Left colon (tissue), 2 donors: ENCODE measurements around the gene GBP6. TPM values are rescaled to one million over a fixed set of nuclear protein-coding genes. Genes with fewer than 3 reads are reported as not detected.
"Not testable (repeated sequence)": the region's sequence is repeated elsewhere in the genome, so short reads cannot be mapped to it uniquely, and the experiment has no call there.

Source experiments
- ATAC-seq: fragments of 200-7000 bp; cut with Tn5 transposase; one replicate; pipeline ENCODE4 v1.9.1; 2020; ENCODE audit warnings: mild to moderate bottlenecking, moderate library complexity
- DNase-seq, 2 donors: peaks; one replicate each; pipeline ENCODE4 v3.0.0-alpha.2; 2020
- intact Hi-C, 2 donors: fragments of 100-400 bp; cut with DNase I in 1 of 2; cut with micrococcal nuclease in 1 of 2; formaldehyde crosslinking; loops; one replicate each; pipeline versions ENCODE4 v1.11.2 to v1.14.0; 2022; cut with DNase I, micrococcal nuclease
- total RNA-seq, 2 donors: library from RNA; stranded (reverse); fragmentation: NEBNext Ultra II Directional; extraction: Animal tissue kit (Norgen Biotek cat#: 25700); gene quantifications; one replicate each; pipeline ENCODE4 v1.2.1, GENCODE V29; 2021
- donor health status: DM: no; HTN: no; CAD: no.
- donor health status: DM: yes; HTN: yes; CAD: no.

Gene GBP6
- total RNA-seq, 2 donors from 2014 or later, result not detected

DNA sequence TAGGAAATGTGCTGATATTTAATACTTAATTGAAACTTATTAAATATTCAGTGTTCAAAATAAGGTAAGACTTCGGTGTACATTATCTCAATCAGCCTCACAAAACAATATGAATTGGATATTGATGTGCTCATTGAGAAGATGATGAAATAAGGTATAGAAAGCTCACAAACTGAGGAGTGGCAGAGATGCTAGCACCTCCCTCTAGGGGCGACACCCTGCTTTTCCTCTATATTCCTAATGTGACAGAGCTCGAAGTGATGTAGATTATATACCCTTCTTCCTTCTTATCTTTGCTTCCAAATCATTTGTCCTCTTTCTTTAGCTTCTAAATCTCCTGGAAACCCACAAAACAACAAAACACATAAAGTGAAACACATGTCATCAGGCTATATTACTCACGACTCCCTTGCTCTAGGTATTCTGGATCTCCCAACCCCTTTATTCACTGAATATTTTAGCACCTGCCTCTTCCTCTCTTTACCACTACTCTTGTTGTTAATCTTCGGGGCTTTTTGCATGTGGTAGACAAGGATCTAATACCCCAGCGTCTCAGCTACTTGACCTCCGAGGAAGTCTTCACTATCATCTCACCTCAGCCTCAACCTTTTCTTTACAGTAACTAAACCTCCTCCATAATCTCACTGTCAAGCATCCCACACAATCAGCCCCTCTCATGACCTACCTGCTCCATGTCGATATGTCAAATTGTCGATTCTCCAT, 70.4 kb downstream of the GBP6 start:
- intact Hi-C loops, DNase-seq, ATAC-seq: not testable (repeated sequence)

Other genes starting within 250 kb of the GBP6 start
- 10 to 100 TPM; 40.9 to 61.3 TPM for gene GBP2, start 237.9 kb upstream of the GBP6 start, total RNA-seq
- gene GBP7, start 188.1 kb upstream of the GBP6 start, total RNA-seq, result not detected
- 1 to 10 TPM; 3.9 to 5.4 TPM for gene GBP4, start 165.1 kb upstream of the GBP6 start, total RNA-seq
- gene GBP5, start 91.2 kb upstream of the GBP6 start, total RNA-seq, result 1 to 10 TPM; 2.2 to 2.7 TPM
- gene LRRC8B, start 160.8 kb downstream of the GBP6 start, total RNA-seq, result 10 to 100 TPM; 12.7 to 16.3 TPM